Neutrophil (primary cell): Measurements from ENCODE around the gene TLE1.

Experiments used
- H3K27ac ChIP-seq: fragments of 200-600 bp; sonication (generic); 2 replicates; pipeline ENCODE4 v1.5.1; 2016; ENCODE audit warnings: mild to moderate bottlenecking, moderate library complexity
- H3K27me3 ChIP-seq: fragments of 200-600 bp; sonication (generic); 2 replicates; pipeline ENCODE4 v1.6.0; 2016; ENCODE audit warnings: mild to moderate bottlenecking
- H3K36me3 ChIP-seq: fragments of 200-600 bp; sonication (generic); 2 replicates; pipeline ENCODE4 v1.5.1; 2017
- H3K4me1 ChIP-seq, 2 experiments: fragments of 200-600 bp in 1 of 2; sonication (generic) in 1 of 2; 1 replicate in 1 of 2; 2 replicates in 1 of 2; pipeline versions ENCODE4 v1.5.1 to v1.6.1; 2013 to 2016; ENCODE audit warnings: low read depth in 1 of 2, low read length in 1 of 2, mild to moderate bottlenecking in 1 of 2, moderate library complexity in 1 of 2; ENCODE audit not compliant: control insufficient read depth in 1 of 2, insufficient read depth in 1 of 2
- H3K4me3 ChIP-seq, 2 experiments: fragments of 200-600 bp in 1 of 2; sonication (generic) in 1 of 2; 1 replicate in 1 of 2; 2 replicates in 1 of 2; pipeline ENCODE4 v1.5.1; 2013 to 2016; ENCODE audit warnings: low read depth in 1 of 2, low read length in 1 of 2, mild to moderate bottlenecking in 1 of 2, moderate library complexity in 1 of 2
- H3K9me3 ChIP-seq: fragments of 200-600 bp; sonication (generic); 2 replicates; pipeline ENCODE4 v1.5.1; 2016
- TF ChIP-seq, protein P1 (sequence below): fragments of 200-600 bp; sonication (generic); IDR thresholded peaks from 2 replicates; pipeline ENCODE4 v1.5.1; 2016; ENCODE audit warnings: antibody characterized with exemption

Gene TLE1

GRCh38 chr9:81594415-81594814, 94.9 kb downstream of the TLE1 start:
- TF ChIP-seq, protein P1, sequence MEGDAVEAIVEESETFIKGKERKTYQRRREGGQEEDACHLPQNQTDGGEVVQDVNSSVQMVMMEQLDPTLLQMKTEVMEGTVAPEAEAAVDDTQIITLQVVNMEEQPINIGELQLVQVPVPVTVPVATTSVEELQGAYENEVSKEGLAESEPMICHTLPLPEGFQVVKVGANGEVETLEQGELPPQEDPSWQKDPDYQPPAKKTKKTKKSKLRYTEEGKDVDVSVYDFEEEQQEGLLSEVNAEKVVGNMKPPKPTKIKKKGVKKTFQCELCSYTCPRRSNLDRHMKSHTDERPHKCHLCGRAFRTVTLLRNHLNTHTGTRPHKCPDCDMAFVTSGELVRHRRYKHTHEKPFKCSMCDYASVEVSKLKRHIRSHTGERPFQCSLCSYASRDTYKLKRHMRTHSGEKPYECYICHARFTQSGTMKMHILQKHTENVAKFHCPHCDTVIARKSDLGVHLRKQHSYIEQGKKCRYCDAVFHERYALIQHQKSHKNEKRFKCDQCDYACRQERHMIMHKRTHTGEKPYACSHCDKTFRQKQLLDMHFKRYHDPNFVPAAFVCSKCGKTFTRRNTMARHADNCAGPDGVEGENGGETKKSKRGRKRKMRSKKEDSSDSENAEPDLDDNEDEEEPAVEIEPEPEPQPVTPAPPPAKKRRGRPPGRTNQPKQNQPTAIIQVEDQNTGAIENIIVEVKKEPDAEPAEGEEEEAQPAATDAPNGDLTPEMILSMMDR: no peak
- Histone ChIP-seq H3K27ac (no peak overlapping the region), H3K9me3 (no peaks in the 10 kb centered on the region), H3K4me1 (peaks cover 3 to 22% of the 10 kb centered on the region in 2 experiments), H3K36me3 (peaks cover 15% of the 10 kb centered on the region), H3K4me3 (no peak overlapping the region), H3K27me3 (no peaks in the 10 kb centered on the region)

DNA sequence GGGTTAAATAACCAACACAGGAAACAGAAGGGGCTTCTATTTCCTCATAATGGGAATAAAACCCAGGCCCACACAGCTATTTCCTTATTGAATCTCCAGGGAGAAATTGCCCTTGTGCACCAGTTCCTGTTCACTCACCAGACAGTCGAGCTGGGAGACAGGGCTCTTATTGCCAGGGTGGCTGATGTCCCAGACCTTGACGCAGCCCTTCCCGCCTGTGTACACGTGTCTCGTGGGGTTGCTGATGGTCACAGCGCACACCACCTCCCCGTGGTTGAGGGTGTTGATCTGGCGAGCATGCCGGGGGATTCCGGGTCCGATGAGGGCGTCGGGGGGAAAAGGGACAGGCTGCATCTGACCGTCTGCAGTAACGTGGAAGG, 96.5 kb downstream of the TLE1 start:
- no peaks in the 10 kb centered on the region for H3K27me3 ChIP-seq
- TF ChIP-seq, protein P1: no peak
- no peak overlapping the region for H3K4me3 ChIP-seq
- no peaks in the 10 kb centered on the region for H3K9me3 ChIP-seq
- no peak overlapping the region for H3K27ac ChIP-seq
- H3K36me3 ChIP-seq: peaks cover 26% of the 10 kb centered on the region
- H3K4me1 ChIP-seq: peaks cover 3 to 22% of the 10 kb centered on the region in 2 experiments

DNA sequence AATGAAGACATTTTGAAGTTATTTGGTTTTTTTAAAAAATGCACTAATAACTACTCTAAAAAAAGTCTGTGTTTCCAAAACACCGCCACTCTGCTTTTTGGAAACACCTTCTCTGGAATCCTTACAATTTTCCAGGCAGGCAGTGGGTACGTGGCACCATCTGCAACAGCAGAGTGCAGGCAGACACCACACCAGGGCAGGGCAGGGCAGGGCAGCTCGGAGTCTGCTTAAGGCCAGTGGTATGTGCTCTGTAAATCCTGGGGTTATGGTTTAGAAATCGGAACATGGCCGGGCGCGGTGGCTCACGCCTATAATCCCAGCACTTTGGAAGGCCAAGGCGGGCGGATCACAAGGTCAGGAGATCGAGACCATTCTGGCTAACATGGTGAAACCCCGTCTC, 97.6 kb downstream of the TLE1 start:
- TF ChIP-seq, protein P1: no peak
- Histone ChIP-seq H3K4me1 (peaks cover 3 to 13% of the 10 kb centered on the region in 2 experiments), H3K4me3 (no peak overlapping the region), H3K27ac (no peak overlapping the region), H3K27me3 (no peaks in the 10 kb centered on the region), H3K36me3 (peaks cover 33% of the 10 kb centered on the region), H3K9me3 (no peaks in the 10 kb centered on the region)

- TF ChIP-seq, protein P1: no peak
- H3K36me3 ChIP-seq: peaks cover 38% of the 10 kb centered on the region
Observed at GRCh38 chr9:81590688-81591087, 98.7 kb downstream of the TLE1 start.

GRCh38 chr9:81589819-81590218, 99.5 kb downstream of the TLE1 start:
- Histone ChIP-seq H3K4me3 (no peak overlapping the region), H3K27ac (no peak overlapping the region), H3K36me3 (peaks cover 38% of the 10 kb centered on the region), H3K27me3 (no peaks in the 10 kb centered on the region), H3K9me3 (no peaks in the 10 kb centered on the region), H3K4me1 (peaks cover 3 to 11% of the 10 kb centered on the region in 2 experiments)
- TF ChIP-seq, protein P1: no peak

More at GRCh38 chr9:81590688-81591087, 98.7 kb downstream of the TLE1 start:
- Histone ChIP-seq H3K4me3 (no peak overlapping the region), H3K27me3 (no peaks in the 10 kb centered on the region), H3K9me3 (no peaks in the 10 kb centered on the region), H3K27ac (no peak overlapping the region), H3K4me1 (peaks cover 3 to 11% of the 10 kb centered on the region in 2 experiments)

GRCh38 chr9:81589392-81589791, 100.0 kb downstream of the TLE1 start:
- TF ChIP-seq, protein P1: no peak
- Histone ChIP-seq H3K4me3 (no peak overlapping the region), H3K9me3 (no peaks in the 10 kb centered on the region), H3K36me3 (peaks cover 38% of the 10 kb centered on the region), H3K27ac (no peak overlapping the region), H3K27me3 (no peaks in the 10 kb centered on the region), H3K4me1 (peaks cover 3 to 11% of the 10 kb centered on the region in 2 experiments)
